IMR-90 (cell line): ENCODE data around the gene RAI14. TPM values are rescaled to one million over a fixed set of nuclear protein-coding genes. Genes with fewer than 3 reads are reported as not detected.

Source experiments
- ATAC-seq: fragments of 200-7000 bp; cut with Tn5 transposase; 2 replicates; pipeline ENCODE4 v1.9.1; 2020; ENCODE audit warnings: low read depth, mild to moderate bottlenecking, moderate library complexity
- BruUV-seq: library from RNA; stranded (reverse); fragments of 400-500 nt; replicated peaks from 2 replicates; lab custom pipeline; 2021; lab: Mats Ljungman, UMichigan
- CTCF ChIA-PET: fragments of 300-600 bp; formaldehyde crosslinking; extraction: SDS; loops from one replicate; lab custom pipeline; 2021; ENCODE audit warnings: antibody characterized with exemption; lab: Yijun Ruan, JAX
- POLR2A ChIA-PET: fragments of 300-600 bp; sonication (Branson Sonifier 250); formaldehyde crosslinking; loops from one replicate; lab custom pipeline; 2022; ENCODE audit warnings: antibody characterized with exemption; ENCODE audit not compliant: unreplicated experiment; lab: Charles Lee
- DNase-seq: peaks from one replicate; pipeline ENCODE4 v3.0.0; 2013
- H2AFZ ChIP-seq: replicated peaks from 2 replicates; pipeline ENCODE3; 2013; ENCODE audit warnings: low read length, mild to moderate bottlenecking; ENCODE audit not compliant: poor library complexity
- H2AK5ac ChIP-seq: 2 replicates; pipeline ENCODE4 v1.6.1; 2013; ENCODE audit warnings: low read depth, low read length, inconsistent platforms
- H2AK9ac ChIP-seq: replicated peaks from 2 replicates; pipeline ENCODE3; 2013; ENCODE audit warnings: mild to moderate bottlenecking, low read depth, low read length, moderate library complexity; ENCODE audit not compliant: poor library complexity
- H2BK120ac ChIP-seq: 2 replicates; pipeline ENCODE4 v1.6.1; 2013; ENCODE audit warnings: low read depth, low read length, inconsistent platforms
- H2BK15ac ChIP-seq: 3 replicates; pipeline ENCODE4 v1.6.1; 2013; ENCODE audit warnings: low read depth, low read length, inconsistent platforms
- H2BK20ac ChIP-seq: 2 replicates; pipeline ENCODE4 v1.6.1; 2013; ENCODE audit warnings: low read depth, mild to moderate bottlenecking, inconsistent platforms, low read length, moderate library complexity
- H2BK5ac ChIP-seq: 2 replicates; pipeline ENCODE4 v1.6.1; 2013; ENCODE audit warnings: mild to moderate bottlenecking, low read depth, low read length, inconsistent platforms; ENCODE audit not compliant: poor library complexity, severe bottlenecking
- H3K14ac ChIP-seq: replicated peaks from 2 replicates; pipeline ENCODE4 v1.6.1; 2013; ENCODE audit warnings: low read depth, low read length, inconsistent platforms
- H3K18ac ChIP-seq: 2 replicates; pipeline ENCODE4 v1.6.1; 2013; ENCODE audit warnings: low read depth, low read length, control low read depth
- H3K23ac ChIP-seq: 2 replicates; pipeline ENCODE4 v1.6.1; 2013; ENCODE audit warnings: low read depth, low read length, inconsistent platforms
- H3K27ac ChIP-seq: 2 replicates; pipeline ENCODE4 v1.5.1; 2013; ENCODE audit warnings: mild to moderate bottlenecking, control low read depth, low read length; ENCODE audit not compliant: insufficient read depth
- H3K27me3 ChIP-seq: 2 replicates; pipeline ENCODE4 v1.6.1; 2013; ENCODE audit warnings: low read length; ENCODE audit not compliant: control insufficient read depth, insufficient read depth
- H3K36me3 ChIP-seq: 2 replicates; pipeline ENCODE4 v1.6.1; 2013; ENCODE audit warnings: low read length, mixed read lengths; ENCODE audit not compliant: control insufficient read depth, insufficient read depth
- H3K4ac ChIP-seq: 2 replicates; pipeline ENCODE4 v1.6.1; 2013; ENCODE audit warnings: low read depth, low read length, inconsistent platforms
- H3K4me1 ChIP-seq: 2 replicates; pipeline ENCODE4 v1.6.1; 2013; ENCODE audit warnings: low read length, mixed read lengths; ENCODE audit not compliant: control insufficient read depth, insufficient read depth
- H3K4me2 ChIP-seq: 2 replicates; pipeline ENCODE4 v1.6.1; 2013; ENCODE audit warnings: low read depth, mild to moderate bottlenecking, control low read depth, low read length, moderate library complexity
- H3K4me3 ChIP-seq: 2 replicates; pipeline ENCODE4 v1.5.1; 2013; ENCODE audit warnings: low read depth, mild to moderate bottlenecking, control low read depth, low read length, moderate library complexity; ENCODE audit not compliant: insufficient read depth
- H3K56ac ChIP-seq: 2 replicates; pipeline ENCODE4 v1.6.1; 2013; ENCODE audit warnings: low read length, inconsistent platforms; ENCODE audit not compliant: insufficient read depth; ENCODE audit errors: extremely low read depth
- H3K79me1 ChIP-seq, 2 experiments: 2 replicates each; pipeline ENCODE4 v1.6.1; 2013; ENCODE audit warnings: low read length in 2 of 2, inconsistent platforms in 1 of 2, low read depth in 1 of 2
- H3K9ac ChIP-seq: 2 replicates; pipeline ENCODE4 v1.6.1; 2013; ENCODE audit warnings: low read depth, low read length, control low read depth
- H3K9me1 ChIP-seq: 2 replicates; pipeline ENCODE4 v1.6.1; 2013; ENCODE audit warnings: low read length, inconsistent platforms; ENCODE audit not compliant: insufficient read depth
- H3K9me3 ChIP-seq: 2 replicates; pipeline ENCODE4 v1.6.1; 2013; ENCODE audit warnings: low read length; ENCODE audit not compliant: control insufficient read depth, insufficient read depth
- H4K20me1 ChIP-seq: 2 replicates; pipeline ENCODE4 v1.6.1; 2013; ENCODE audit warnings: low read length, inconsistent platforms; ENCODE audit not compliant: insufficient read depth
- H4K5ac ChIP-seq: 2 replicates; pipeline ENCODE4 v1.6.1; 2013; ENCODE audit warnings: mild to moderate bottlenecking, low read depth, low read length, control low read depth
- H4K8ac ChIP-seq, 2 experiments: 2 replicates each; pipeline ENCODE4 v1.6.1; 2013; ENCODE audit warnings: low read depth in 2 of 2, low read length in 2 of 2, control low read depth in 1 of 2, inconsistent platforms in 1 of 2
- H4K91ac ChIP-seq: 2 replicates; pipeline ENCODE4 v1.6.1; 2013; ENCODE audit warnings: low read depth, low read length, inconsistent platforms; ENCODE audit not compliant: insufficient read depth
- MAZ ChIP-seq: IDR thresholded peaks from 2 replicates; pipeline ENCODE4 v1.6.1; 2012; ENCODE audit warnings: low read depth, mild to moderate bottlenecking, low read length, improper control_type of control experiment, moderate library complexity, borderline replicate concordance
- SMC3 ChIP-seq: fragments of 150-350 bp; IDR thresholded peaks from 2 replicates; pipeline ENCODE4 v1.6.1; 2016; ENCODE audit warnings: low read depth, mild to moderate bottlenecking, antibody characterized with exemption, low read length, moderate library complexity
- WGBS, 2 experiments: methylation state at CpG; one replicate each; pipeline versions ENCODE4 v1.1.5 to v1.1.7; 2013; ENCODE audit warnings: missing lambda C conversion rate in 2 of 2; ENCODE audit not compliant: insufficient read length in 1 of 2; ENCODE audit errors: extremely low coverage in 2 of 2; 5-methylcytosine and 5-hydroxymethylcytosine counted together
- dilution Hi-C: fragments of 300-500 bp; cut with HindIII; formaldehyde crosslinking; loops from one replicate; pipeline ENCODE4 v1.14.3; 2018; ENCODE audit warnings: low sequenced_read_pairs; ENCODE audit not compliant: unreplicated experiment
- in situ Hi-C: fragments of 300-500 bp; cut with MboI; formaldehyde crosslinking; loops from 3 replicates; pipeline ENCODE4 v1.14.3; 2019; ENCODE audit warnings: low sequenced_read_pairs, inconsistent platforms, mixed read lengths
- intact Hi-C: fragments of 100-400 bp; cut with micrococcal nuclease; formaldehyde crosslinking; loops from 2 replicates; pipeline ENCODE4 v1.10.0; 2022
- polyA plus RNA-seq, 3 experiments: library from polyadenylated mRNA; depleted of rRNA; stranded (reverse); fragments of >200 nt; gene quantifications; 2 replicates each; pipeline ENCODE4 v1.2.3, GENCODE V29; 2012; ENCODE audit warnings: low replicate concordance in 1 of 3
- total RNA-seq: library from RNA; depleted of rRNA; stranded (reverse); fragments of >200 nt; gene quantifications from 2 replicates; pipeline ENCODE4 v1.2.3, GENCODE V29; 2012

RAI14 gene
- total and polyA plus RNA-seq, 2 of the 4 experiments (the other 2 are of a cell fraction) = 221 to 267 TPM

- Histone ChIP-seq H2AFZ (no peak overlapping the region), H2AK9ac (no peak overlapping the region), H3K23ac (peak overlapping the region; percentile 33; the same call in 1 of the 2 replicates), H3K79me1 (peaks cover 38 to 86% of the 10 kb centered on the region in 2 experiments), H3K9me3 (no peaks in the 10 kb centered on the region), H4K5ac (no peak overlapping the region; the same call in 1 of the 2 replicates), H3K27ac (peak overlapping the region; percentile 38; the same call in 1 of the 2 replicates), H3K9me1 (peaks cover 25% of the 10 kb centered on the region), H2BK15ac (no peak overlapping the region), H2BK120ac (no peak overlapping the region), H3K36me3 (peaks cover 35% of the 10 kb centered on the region), H3K4me3 (no peak overlapping the region), H2BK5ac (peak overlapping the region; percentile 44), H3K18ac (0 out of 2 replicates have a peak overlapping the region, but pooled peaks have one; percentile 69), H3K4me1 (peaks cover 16% of the 10 kb centered on the region), H4K91ac (no peak overlapping the region), H3K4me2 (peak overlapping the region; percentile 41; the same call in 1 of the 2 replicates), H3K56ac (no peak overlapping the region), H2AK5ac (peak overlapping the region; percentile 71; the same call in 1 of the 2 replicates), H4K8ac (peak overlapping the region in 1 of 2 experiments; percentile 58; a peak in 2 of 4 replicates), H4K20me1 (peaks cover 94% of the 10 kb centered on the region), H3K27me3 (no peaks in the 10 kb centered on the region), H2BK20ac (no peak overlapping the region), H3K4ac (no peak overlapping the region), H3K14ac (no peak overlapping the region; the same call in 1 of the 2 replicates), H3K9ac (no peak overlapping the region)
- POLR2A ChIA-PET = no interaction called here
- intact Hi-C loops (no loop called here), in situ Hi-C loops (no loop called here), dilution Hi-C loops (no loop called here)
- 10% methylated on average over 3 of the region's 20 CpGs; no CpG with 5 or more reads in 1 of the 2 experiments for WGBS, 2 experiments
- no peak for TF ChIP-seq SMC3
- TF ChIP-seq MAZ = peak; percentile 16; the same call in 1 of the 2 replicates
- no TSS peak for BruUV-seq
- no peak for DNase-seq
- no peak; the same call in 1 of the 2 replicates for ATAC-seq
- CTCF ChIA-PET = no interaction called here
Observed at GRCh38 chr5:34756781-34757624, 100.9 kb downstream of the RAI14 start.
